K562 (cell line): Measurements from ENCODE around the gene F11R.

Source experiments
- MYC ChIP-seq, 2 experiments: fragments of 250-450 bp in 1 of 2; sonication (Bioruptor Pico) in 1 of 2; IDR thresholded peaks; 2 replicates each; pipeline versions ENCODE4 v1.5.1 to v1.6.1; 2012 to 2021; ENCODE audit warnings: low read depth in 2 of 2, borderline replicate concordance in 1 of 2, improper control_type of control experiment in 1 of 2, low read length in 1 of 2, mild to moderate bottlenecking in 1 of 2, moderate library complexity in 1 of 2
- SOX6 ChIP-seq: fragments of 450-650 bp; IDR thresholded peaks from 2 replicates; pipeline ENCODE4 v1.6.1; 2014; ENCODE audit warnings: mild to moderate bottlenecking
- TF ChIP-seq, protein P1 (sequence below), 2 experiments: fragments of 450-650 bp; formaldehyde crosslinking in 1 of 2; IDR thresholded peaks; 2 replicates each; pipeline versions ENCODE4 v1.4.0 to v1.6.1; 2014 to 2020; ENCODE audit warnings: mild to moderate bottlenecking in 2 of 2, borderline replicate concordance in 1 of 2, low read depth in 1 of 2
- TF ChIP-seq, protein P2 (sequence below), 3 experiments: IDR thresholded peaks in 2 of 3; conservative IDR thresholded peaks in 1 of 3; 2 replicates each; pipeline ENCODE4 v1.5.1; 2011 to 2012; ENCODE audit warnings: low read length in 3 of 3, mild to moderate bottlenecking in 3 of 3, control low read depth in 2 of 3, improper control_type of control experiment in 1 of 3, inconsistent platforms in 1 of 3, low read depth in 1 of 3, mixed read lengths in 1 of 3, moderate library complexity in 1 of 3; ENCODE audit not compliant: insufficient read depth in 2 of 3

DNA sequence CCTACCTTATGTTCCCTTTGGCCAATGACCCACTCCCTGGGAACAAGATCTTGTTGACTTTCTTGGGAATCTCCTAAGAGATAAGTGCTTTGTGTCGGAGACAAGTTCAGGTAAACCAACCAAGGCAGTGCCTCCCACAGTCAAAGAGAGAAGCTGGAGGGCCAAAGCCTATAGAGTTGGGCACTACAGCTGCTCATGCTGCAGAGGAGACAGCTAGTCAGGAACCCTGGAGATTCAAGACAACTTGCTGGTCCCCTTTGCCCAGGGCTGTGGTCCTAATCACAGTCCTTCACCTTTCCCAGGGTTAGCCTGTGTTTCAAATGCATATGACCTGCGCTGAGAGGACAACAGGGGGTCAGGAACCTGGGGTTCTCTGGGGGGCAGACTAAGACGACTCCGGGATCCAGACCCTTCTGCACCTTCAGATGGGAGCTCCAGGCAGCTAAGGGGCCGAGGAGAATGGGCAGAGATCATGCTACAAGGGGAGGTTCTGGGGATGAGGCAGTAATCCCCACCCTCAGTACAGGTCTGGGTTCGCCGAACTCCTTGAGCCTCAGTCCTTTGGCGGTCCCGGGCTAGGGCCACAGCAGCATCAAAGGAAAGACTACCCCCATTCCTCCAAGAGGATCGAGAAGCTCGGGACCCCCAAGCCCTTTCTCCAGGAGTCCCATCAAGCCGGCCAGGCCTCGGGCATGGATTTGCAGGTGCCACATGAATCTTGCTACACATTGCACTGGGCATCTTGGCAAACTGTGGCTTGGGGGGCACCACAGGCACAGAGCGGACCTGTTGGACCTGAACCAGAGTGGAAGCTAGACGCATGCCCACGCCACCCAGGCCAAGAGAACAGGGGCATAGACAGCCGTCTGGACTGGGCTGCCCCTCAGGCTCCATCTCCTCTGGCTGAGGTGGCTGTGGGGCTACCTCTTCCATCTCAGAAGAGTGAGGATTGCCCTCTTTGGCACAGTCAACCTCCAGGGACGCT lies 26.8 kb upstream of the F11R start:
- TF ChIP-seq, protein P1, sequence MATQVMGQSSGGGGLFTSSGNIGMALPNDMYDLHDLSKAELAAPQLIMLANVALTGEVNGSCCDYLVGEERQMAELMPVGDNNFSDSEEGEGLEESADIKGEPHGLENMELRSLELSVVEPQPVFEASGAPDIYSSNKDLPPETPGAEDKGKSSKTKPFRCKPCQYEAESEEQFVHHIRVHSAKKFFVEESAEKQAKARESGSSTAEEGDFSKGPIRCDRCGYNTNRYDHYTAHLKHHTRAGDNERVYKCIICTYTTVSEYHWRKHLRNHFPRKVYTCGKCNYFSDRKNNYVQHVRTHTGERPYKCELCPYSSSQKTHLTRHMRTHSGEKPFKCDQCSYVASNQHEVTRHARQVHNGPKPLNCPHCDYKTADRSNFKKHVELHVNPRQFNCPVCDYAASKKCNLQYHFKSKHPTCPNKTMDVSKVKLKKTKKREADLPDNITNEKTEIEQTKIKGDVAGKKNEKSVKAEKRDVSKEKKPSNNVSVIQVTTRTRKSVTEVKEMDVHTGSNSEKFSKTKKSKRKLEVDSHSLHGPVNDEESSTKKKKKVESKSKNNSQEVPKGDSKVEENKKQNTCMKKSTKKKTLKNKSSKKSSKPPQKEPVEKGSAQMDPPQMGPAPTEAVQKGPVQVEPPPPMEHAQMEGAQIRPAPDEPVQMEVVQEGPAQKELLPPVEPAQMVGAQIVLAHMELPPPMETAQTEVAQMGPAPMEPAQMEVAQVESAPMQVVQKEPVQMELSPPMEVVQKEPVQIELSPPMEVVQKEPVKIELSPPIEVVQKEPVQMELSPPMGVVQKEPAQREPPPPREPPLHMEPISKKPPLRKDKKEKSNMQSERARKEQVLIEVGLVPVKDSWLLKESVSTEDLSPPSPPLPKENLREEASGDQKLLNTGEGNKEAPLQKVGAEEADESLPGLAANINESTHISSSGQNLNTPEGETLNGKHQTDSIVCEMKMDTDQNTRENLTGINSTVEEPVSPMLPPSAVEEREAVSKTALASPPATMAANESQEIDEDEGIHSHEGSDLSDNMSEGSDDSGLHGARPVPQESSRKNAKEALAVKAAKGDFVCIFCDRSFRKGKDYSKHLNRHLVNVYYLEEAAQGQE (IDR thresholded peaks at IDR 0.05; ENCODE audit: borderline replicate concordance), result no peak
- TF ChIP-seq, protein P1 (CRISPR knock-in tag; IDR thresholded peaks at IDR 0.05; ENCODE audit: low read depth), result no peak
- TF ChIP-seq MYC (IDR thresholded peaks at IDR 0.05; ENCODE audit: low read depth, low read length) (no peak), MYC (CRISPR knock-in tag; IDR thresholded peaks at IDR 0.05; ENCODE audit: borderline replicate concordance, low read depth) (no peak), SOX6 (no peak)
- TF ChIP-seq, protein P2, sequence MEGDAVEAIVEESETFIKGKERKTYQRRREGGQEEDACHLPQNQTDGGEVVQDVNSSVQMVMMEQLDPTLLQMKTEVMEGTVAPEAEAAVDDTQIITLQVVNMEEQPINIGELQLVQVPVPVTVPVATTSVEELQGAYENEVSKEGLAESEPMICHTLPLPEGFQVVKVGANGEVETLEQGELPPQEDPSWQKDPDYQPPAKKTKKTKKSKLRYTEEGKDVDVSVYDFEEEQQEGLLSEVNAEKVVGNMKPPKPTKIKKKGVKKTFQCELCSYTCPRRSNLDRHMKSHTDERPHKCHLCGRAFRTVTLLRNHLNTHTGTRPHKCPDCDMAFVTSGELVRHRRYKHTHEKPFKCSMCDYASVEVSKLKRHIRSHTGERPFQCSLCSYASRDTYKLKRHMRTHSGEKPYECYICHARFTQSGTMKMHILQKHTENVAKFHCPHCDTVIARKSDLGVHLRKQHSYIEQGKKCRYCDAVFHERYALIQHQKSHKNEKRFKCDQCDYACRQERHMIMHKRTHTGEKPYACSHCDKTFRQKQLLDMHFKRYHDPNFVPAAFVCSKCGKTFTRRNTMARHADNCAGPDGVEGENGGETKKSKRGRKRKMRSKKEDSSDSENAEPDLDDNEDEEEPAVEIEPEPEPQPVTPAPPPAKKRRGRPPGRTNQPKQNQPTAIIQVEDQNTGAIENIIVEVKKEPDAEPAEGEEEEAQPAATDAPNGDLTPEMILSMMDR (IDR thresholded peaks at IDR 0.05 in 2 of 3, conservative IDR thresholded peaks at IDR 0.05 in 1 of 3; ENCODE audit: insufficient read depth in 2 of 3, low read depth in 1 of 3, low read length in 3 of 3), result no peak
